Smooth muscle cell (in vitro differentiated cells): ENCODE results near the gene SIN3A. TPM values are rescaled to one million over a fixed set of nuclear protein-coding genes. Genes with fewer than 3 reads are reported as not detected.
"Not testable (repeated sequence)": the region's sequence is repeated elsewhere in the genome, so short reads cannot be mapped to it uniquely, and the experiment has no call there.

Source experiments
- DNase-seq: peaks from one replicate; lab custom pipeline; 2025; ENCODE audit not compliant: unreplicated experiment; lab: John Stamatoyannopoulos, UW
- H2AFZ ChIP-seq: fragments of 200-600 bp; sonication (generic); 2 replicates; pipeline ENCODE4 v1.6.0; 2016; ENCODE audit warnings: antibody characterized with exemption, low read depth, mild to moderate bottlenecking
- H3F3A ChIP-seq: fragments of 200-600 bp; sonication (generic); 2 replicates; pipeline ENCODE4 v1.6.0; 2017; ENCODE audit warnings: antibody characterized with exemption, low read depth
- H3K27ac ChIP-seq: fragments of 200-600 bp; sonication (generic); 2 replicates; pipeline ENCODE4 v1.5.1; 2016; ENCODE audit warnings: low read depth, mild to moderate bottlenecking
- H3K27me3 ChIP-seq: fragments of 200-600 bp; sonication (generic); 2 replicates; pipeline ENCODE4 v1.6.1; 2016; ENCODE audit warnings: low read depth, mild to moderate bottlenecking
- H3K36me3 ChIP-seq: fragments of 200-600 bp; sonication (generic); 2 replicates; pipeline ENCODE4 v1.5.1; 2016; ENCODE audit warnings: low read depth
- H3K4me1 ChIP-seq: fragments of 200-600 bp; sonication (generic); 2 replicates; pipeline ENCODE4 v1.5.1; 2016; ENCODE audit warnings: low read depth
- H3K4me2 ChIP-seq: fragments of 200-600 bp; sonication (generic); 2 replicates; pipeline ENCODE4 v1.6.0; 2016; ENCODE audit warnings: mild to moderate bottlenecking
- H3K4me3 ChIP-seq: fragments of 200-600 bp; sonication (generic); 2 replicates; pipeline ENCODE4 v1.5.1; 2016; ENCODE audit warnings: mild to moderate bottlenecking
- H3K79me2 ChIP-seq: fragments of 200-600 bp; sonication (generic); 2 replicates; pipeline ENCODE4 v1.6.0; 2016; ENCODE audit warnings: low read depth, mild to moderate bottlenecking
- H3K9ac ChIP-seq: fragments of 200-600 bp; sonication (generic); 2 replicates; pipeline ENCODE4 v1.6.0; 2016; ENCODE audit warnings: low read depth
- H3K9me3 ChIP-seq: fragments of 200-600 bp; sonication (generic); replicated peaks from 2 replicates; pipeline ENCODE4 v1.5.1; 2016; ENCODE audit warnings: low read depth
- H4K20me1 ChIP-seq: fragments of 200-600 bp; sonication (generic); 2 replicates; pipeline ENCODE4 v1.6.0; 2016; ENCODE audit warnings: low read depth
- WGBS: methylation state at CpG from one replicate; pipeline ENCODE4 v1.1.7; 2016; ENCODE audit warnings: low lambda C conversion rate; 5-methylcytosine and 5-hydroxymethylcytosine counted together
- polyA plus RNA-seq: library from polyadenylated mRNA; unstranded; fragments of >200 nt; fragmentation: Nextera tagmentation; extraction: Ambion mirVana; gene quantifications from 2 replicates; pipeline ENCODE4 v1.2.1, GENCODE V29; 2016
- total RNA-seq: library from RNA; depleted of rRNA; stranded (reverse); fragments of >200 nt; gene quantifications from 2 replicates; pipeline ENCODE4 v1.2.3, GENCODE V29; 2014
- TF ChIP-seq, protein P1 (sequence below): fragments of 200-600 bp; sonication (generic); IDR thresholded peaks from 2 replicates; pipeline ENCODE4 v1.5.1; 2017; ENCODE audit warnings: borderline replicate concordance, mild to moderate bottlenecking, antibody characterized with exemption; ENCODE audit not compliant: insufficient read depth, poor library complexity, severe bottlenecking

SIN3A gene
- total and polyA plus RNA-seq, 2 experiments from 2014 or later = 12.0 to 40.7 TPM

DNA sequence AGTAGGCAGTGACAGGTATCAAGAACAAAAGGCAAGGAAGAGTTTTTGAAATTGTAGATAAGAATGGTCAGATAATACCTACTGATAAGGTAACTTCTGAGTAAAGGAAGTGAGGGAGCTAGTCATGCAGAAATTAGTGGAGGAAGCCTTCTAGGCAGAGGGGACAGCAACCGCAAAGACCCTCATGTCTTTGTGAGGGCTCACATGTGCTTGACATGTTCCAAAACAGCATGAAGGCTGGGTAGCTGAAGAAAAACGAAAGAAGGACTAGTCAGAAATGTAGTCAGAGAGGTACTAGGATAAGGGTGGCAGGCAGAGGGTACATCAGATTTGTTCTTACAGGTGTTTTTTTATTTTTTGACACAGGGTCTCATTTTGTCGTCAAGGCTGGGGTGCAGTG lies 5.3 kb downstream of the SIN3A start:
- H2AFZ ChIP-seq = no peak overlapping the region
- WGBS = 90% methylated on average over 3 of the region's 3 CpGs
- H3K36me3 ChIP-seq = no peaks in the 10 kb centered on the region
- TF ChIP-seq, protein P1, sequence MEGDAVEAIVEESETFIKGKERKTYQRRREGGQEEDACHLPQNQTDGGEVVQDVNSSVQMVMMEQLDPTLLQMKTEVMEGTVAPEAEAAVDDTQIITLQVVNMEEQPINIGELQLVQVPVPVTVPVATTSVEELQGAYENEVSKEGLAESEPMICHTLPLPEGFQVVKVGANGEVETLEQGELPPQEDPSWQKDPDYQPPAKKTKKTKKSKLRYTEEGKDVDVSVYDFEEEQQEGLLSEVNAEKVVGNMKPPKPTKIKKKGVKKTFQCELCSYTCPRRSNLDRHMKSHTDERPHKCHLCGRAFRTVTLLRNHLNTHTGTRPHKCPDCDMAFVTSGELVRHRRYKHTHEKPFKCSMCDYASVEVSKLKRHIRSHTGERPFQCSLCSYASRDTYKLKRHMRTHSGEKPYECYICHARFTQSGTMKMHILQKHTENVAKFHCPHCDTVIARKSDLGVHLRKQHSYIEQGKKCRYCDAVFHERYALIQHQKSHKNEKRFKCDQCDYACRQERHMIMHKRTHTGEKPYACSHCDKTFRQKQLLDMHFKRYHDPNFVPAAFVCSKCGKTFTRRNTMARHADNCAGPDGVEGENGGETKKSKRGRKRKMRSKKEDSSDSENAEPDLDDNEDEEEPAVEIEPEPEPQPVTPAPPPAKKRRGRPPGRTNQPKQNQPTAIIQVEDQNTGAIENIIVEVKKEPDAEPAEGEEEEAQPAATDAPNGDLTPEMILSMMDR = no peak
- peaks cover 9% of the 10 kb centered on the region for H3F3A ChIP-seq
- no peak overlapping the region for H3K9ac ChIP-seq
- H3K9me3 ChIP-seq = no peaks in the 10 kb centered on the region
- no peak overlapping the region for H3K4me2 ChIP-seq
- no peaks in the 10 kb centered on the region for H3K27me3 ChIP-seq
- no peaks in the 10 kb centered on the region for H3K4me1 ChIP-seq
- H3K4me3 ChIP-seq = no peak overlapping the region
- no peak for DNase-seq
- peaks cover 87% of the 10 kb centered on the region for H3K79me2 ChIP-seq
- H3K27ac ChIP-seq = no peak overlapping the region
- peaks cover 95% of the 10 kb centered on the region for H4K20me1 ChIP-seq

DNA sequence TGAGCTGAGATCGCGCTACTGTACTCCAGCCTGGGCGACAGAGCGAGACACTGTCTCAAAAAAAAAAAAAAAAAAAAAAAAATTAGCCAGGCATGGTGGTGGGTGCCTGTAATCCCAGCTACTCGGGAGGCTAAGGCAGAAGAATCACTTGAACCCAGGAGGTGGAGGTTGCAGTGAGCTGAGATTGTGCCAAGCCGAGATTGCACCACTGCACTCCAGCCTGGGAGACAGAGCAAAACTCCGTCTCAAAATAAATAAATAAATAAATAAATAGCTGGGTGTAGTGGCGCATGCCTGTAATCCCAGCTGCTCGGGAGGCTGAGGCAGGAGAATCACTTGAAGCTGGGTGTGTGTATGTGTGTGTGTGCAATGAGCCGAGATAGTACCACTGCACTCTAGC lies 6.2 kb downstream of the SIN3A start:
- 92% methylated on average over 8 of the region's 10 CpGs for WGBS
- not testable (repeated sequence) for H2AFZ ChIP-seq, H3K4me3 ChIP-seq, H3K36me3 ChIP-seq, H3K4me1 ChIP-seq, H3F3A ChIP-seq, H3K27me3 ChIP-seq, DNase-seq, H3K9ac ChIP-seq, H3K4me2 ChIP-seq, H3K27ac ChIP-seq, H3K9me3 ChIP-seq
- H3K79me2 ChIP-seq = peaks cover 95% of the 10 kb centered on the region
- H4K20me1 ChIP-seq = peaks cover 100% of the 10 kb centered on the region

DNA sequence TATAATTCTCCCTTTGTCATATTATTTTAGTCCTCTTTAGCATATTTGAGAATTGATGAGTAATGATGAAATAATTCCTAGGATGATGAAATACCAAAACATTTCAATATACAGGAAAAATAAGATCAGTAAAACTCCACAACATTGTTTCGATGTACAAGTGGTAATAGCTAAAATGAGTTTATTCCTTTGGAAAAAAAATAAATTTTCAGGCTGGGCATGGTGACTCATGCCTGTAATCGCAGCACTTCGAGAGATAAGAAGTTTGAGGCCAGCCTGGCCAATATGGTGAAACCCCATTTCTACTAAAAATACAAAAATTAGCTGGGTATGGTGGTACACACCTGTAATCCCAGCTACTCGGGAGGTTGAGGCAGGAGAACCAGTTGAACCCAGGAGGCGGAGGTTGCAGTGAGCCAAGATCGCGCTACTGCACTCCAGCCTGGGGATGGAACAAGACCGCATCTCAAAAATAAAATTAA lies 7.5 kb downstream of the SIN3A start:
- not testable (repeated sequence) for H3K4me2 ChIP-seq, H3K9ac ChIP-seq
- H4K20me1 ChIP-seq = peaks cover 100% of the 10 kb centered on the region

DNA sequence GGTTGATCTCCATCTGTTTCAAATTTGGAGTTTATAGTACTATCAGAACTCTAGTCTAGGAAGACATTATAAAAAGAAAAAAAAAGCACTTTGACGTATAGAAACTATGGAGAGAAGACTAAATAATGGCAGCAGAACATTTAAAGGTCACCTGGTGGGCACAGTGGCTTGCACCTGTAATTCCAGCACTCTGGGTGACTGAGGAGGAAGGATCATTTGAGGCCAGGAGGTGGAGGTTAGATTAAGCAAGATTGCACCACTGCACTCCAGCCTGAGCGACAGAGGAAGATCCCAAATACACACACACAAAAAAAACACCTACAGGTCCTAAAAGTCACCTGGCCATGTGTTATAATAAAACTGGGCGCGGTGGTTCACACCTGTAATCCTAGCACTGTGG lies 13.8 kb downstream of the SIN3A start:
- Histone ChIP-seq H4K20me1 (peaks cover 100% of the 10 kb centered on the region), H3K27ac (no peak overlapping the region)

More for the DNA sequence above, 7.5 kb downstream of the SIN3A start:
- not testable (repeated sequence) for H3F3A ChIP-seq, H3K9me3 ChIP-seq, H3K36me3 ChIP-seq, DNase-seq, H2AFZ ChIP-seq, H3K4me1 ChIP-seq, H3K27me3 ChIP-seq, H3K4me3 ChIP-seq
- 67% methylated on average over 8 of the region's 8 CpGs for WGBS
- peaks cover 99% of the 10 kb centered on the region for H3K79me2 ChIP-seq
- peak overlapping the region; percentile 11 for H3K27ac ChIP-seq

More for the DNA sequence above, 13.8 kb downstream of the SIN3A start:
- no peak overlapping the region for H3K4me2 ChIP-seq
- peaks cover 4% of the 10 kb centered on the region for H3F3A ChIP-seq
- TF ChIP-seq, protein P1 = no peak
- H2AFZ ChIP-seq = no peak overlapping the region
- peaks cover 98% of the 10 kb centered on the region for H3K79me2 ChIP-seq
- no peak overlapping the region for H3K9ac ChIP-seq
- over 99% methylated on average over 4 of the region's 4 CpGs for WGBS
- no peaks in the 10 kb centered on the region for H3K4me1 ChIP-seq
- no peaks in the 10 kb centered on the region for H3K36me3 ChIP-seq
- no peaks in the 10 kb centered on the region for H3K27me3 ChIP-seq
- H3K4me3 ChIP-seq = no peak overlapping the region
- H3K9me3 ChIP-seq = no peaks in the 10 kb centered on the region
- no peak for DNase-seq
